Fibroblast of pulmonary artery (primary cell): ENCODE results near the gene ST13.
"Not testable (repeated sequence)": the region's sequence is repeated elsewhere in the genome, so short reads cannot be mapped to it uniquely, and the experiment has no call there.

ENCODE experiments used
- DNase-seq: peaks from one replicate; pipeline ENCODE4 v3.0.0-alpha.2; 2010; ENCODE audit warnings: low read depth
- H3K4me3 ChIP-seq: replicated peaks from 2 replicates; pipeline ENCODE4 v1.5.1; 2011; ENCODE audit warnings: low read depth, mild to moderate bottlenecking, control low read depth, low read length, moderate library complexity
- CTCF ChIP-seq: IDR thresholded peaks from 2 replicates; pipeline ENCODE4 v1.5.1; 2011; ENCODE audit warnings: mild to moderate bottlenecking, control low read depth, low read length, inconsistent platforms; ENCODE audit errors: missing control alignments

The ST13 gene

GRCh38 chr22:40877488-40877887 is 21.0 kb upstream of the ST13 start:
- H3K4me3 ChIP-seq, result no peak overlapping the region
- TF ChIP-seq CTCF, result no peak
- DNase-seq, result no peak

- no peak overlapping the region for H3K4me3 ChIP-seq
- TF ChIP-seq CTCF, result no peak
- DNase-seq, result no peak
These were observed 20.5 kb upstream of the ST13 start for GRCh38 chr22:40876907-40877306.

GRCh38 chr22:40875111-40875510 is 18.7 kb upstream of the ST13 start:
- no peak for DNase-seq
- H3K4me3 ChIP-seq, result no peak overlapping the region
- TF ChIP-seq CTCF, result no peak

GRCh38 chr22:40874016-40874415 is 17.6 kb upstream of the ST13 start:
- TF ChIP-seq CTCF, result no peak
- DNase-seq, result no peak
- H3K4me3 ChIP-seq, result no peak overlapping the region

- not testable (repeated sequence) for DNase-seq, H3K4me3 ChIP-seq
These were observed 11.9 kb upstream of the ST13 start for GRCh38 chr22:40868379-40868778.

GRCh38 chr22:40867109-40867508 is 10.7 kb upstream of the ST13 start:
- no peak for DNase-seq

GRCh38 chr22:40862537-40862936 is 6.1 kb upstream of the ST13 start:
- no peak for DNase-seq
- no peak for TF ChIP-seq CTCF
- H3K4me3 ChIP-seq, result no peak overlapping the region

More at GRCh38 chr22:40867109-40867508, 10.7 kb upstream of the ST13 start:
- H3K4me3 ChIP-seq, result no peak overlapping the region
- no peak for TF ChIP-seq CTCF

GRCh38 chr22:40862013-40862412 is 5.6 kb upstream of the ST13 start, which contains the start of gene DNAJB7:
Gene DNAJB7, minus strand, starts transcription at chr22:40862113. Its CDS starts 119 bp downstream, at chr22:40861994.
- DNase-seq, result no peak
- no peak within 1 kb of the TSS for H3K4me3 ChIP-seq
- TF ChIP-seq CTCF, result no peak
